GM19025 (cell line): Measurements from ENCODE around the gene OR2A14.
"Not testable (repeated sequence)": the region's sequence is repeated elsewhere in the genome, so short reads cannot be mapped to it uniquely, and the experiment has no call there.

Experiments
- ATAC-seq: cut with Tn5 transposase; IDR thresholded peaks from one replicate; pipeline ENCODE4 v1.9.1; 2021; ENCODE audit warnings: mild to moderate bottlenecking, low read depth, moderate library complexity; ENCODE audit not compliant: unreplicated experiment

The OR2A14 gene

DNA sequence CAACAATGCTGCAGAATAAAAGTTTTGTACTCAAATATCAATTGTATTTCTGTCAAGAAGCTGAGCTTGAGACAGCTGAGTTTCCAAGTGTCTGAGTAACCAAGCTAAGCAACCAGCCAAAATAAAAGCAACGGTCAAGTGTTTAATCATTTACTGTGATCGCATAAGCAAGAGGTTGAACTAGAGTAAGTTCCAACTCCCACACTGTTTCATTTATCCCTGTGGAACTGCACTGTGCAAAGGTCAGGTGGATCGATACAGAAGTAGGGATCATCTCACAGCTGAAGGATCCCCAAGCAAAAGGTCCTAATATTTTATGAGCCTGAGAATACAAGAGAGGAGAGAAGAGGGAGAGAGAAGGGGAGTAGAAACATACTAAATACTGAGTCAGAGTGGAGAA lies 21.4 kb downstream of the OR2A14 start:
- no peak for ATAC-seq

- no peak for ATAC-seq
Observed at GRCh38 chr7:144148224-144148827, 25.4 kb downstream of the OR2A14 start.

GRCh38 chr7:144158861-144159260 lies 35.9 kb downstream of the OR2A14 start:
- ATAC-seq: no peak

DNA sequence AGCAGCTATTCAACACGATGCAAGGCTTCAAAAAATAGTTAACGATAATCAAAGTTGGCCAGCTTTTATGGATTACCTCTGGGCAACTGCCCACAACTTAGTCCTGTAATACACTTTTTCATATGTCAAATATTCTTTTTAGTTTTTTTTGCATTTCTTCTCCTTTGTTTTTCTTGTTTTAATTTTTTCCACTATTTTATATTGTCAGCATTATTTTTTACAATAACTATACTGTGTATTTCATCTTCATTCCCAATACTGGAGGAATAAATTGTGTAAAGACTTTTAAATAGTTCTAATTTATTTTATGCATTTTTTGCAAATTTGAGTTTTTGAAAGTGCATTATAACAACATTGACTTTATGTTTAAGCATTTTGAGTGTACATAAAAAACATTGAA lies 41.8 kb downstream of the OR2A14 start:
- no peak for ATAC-seq

GRCh38 chr7:144171594-144172350 lies 48.8 kb downstream of the OR2A14 start:
- not testable (repeated sequence) for ATAC-seq

GRCh38 chr7:144174613-144175012 lies 51.6 kb downstream of the OR2A14 start:
- ATAC-seq: no peak

DNA sequence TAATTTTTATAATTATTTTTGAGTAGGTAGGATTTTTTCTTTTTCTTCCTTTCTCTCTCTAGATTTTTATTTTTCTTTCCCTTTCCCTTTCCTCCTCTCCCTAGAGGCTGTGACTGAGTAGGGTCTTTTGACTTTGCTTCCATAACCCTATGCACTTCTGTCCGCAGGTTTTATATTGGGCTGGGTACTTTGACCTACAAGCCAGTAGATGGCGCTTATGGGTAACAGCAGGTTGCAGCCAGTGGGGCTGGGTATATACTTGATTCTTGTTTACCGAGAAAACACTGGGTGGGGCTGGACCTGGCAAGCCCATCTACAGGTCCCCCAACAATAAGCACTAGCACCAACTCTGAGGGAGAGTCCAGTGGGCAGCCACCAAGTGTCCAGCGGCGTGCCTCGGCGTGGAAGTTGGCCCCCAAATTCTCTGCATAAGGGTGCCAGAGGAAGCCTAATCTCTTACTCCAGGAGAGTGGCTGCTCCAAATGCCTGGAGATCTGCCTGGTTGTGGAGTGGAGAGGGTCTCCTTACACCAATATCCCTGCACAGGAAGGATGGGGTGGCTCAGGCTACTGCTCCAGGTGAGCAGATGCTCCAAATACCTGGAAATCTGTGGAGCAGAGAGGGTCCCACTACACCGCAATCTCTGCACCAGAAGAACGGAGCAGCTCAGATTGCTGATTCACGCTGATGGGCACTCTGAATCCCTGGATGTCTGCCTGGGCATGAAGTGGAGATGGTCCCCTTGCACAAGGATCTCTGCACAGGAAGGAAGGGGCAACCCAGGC lies 55.6 kb downstream of the OR2A14 start:
- peak; percentile 95 for ATAC-seq

DNA sequence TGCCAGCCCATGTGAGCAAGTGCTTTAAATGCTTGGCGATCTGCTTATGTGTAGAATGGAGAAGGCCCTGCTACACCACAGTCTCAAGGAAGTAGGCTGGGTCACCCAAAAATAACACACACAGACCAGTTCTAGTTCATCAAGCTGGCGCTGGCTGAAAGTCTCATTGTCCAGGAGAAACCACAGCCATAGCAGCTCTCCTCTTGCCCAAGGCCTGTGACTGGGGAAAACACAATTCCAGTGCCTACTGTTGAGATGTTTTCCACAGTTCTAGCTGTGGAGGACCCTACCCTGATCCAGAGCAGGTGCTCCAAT lies 56.1 kb downstream of the OR2A14 start:
- not testable (repeated sequence) for ATAC-seq
